ENCODE measurements around the gene MAMDC2.

Gene MAMDC2

GRCh38 chr9:70120834-70121510 is 77.3 kb downstream of the MAMDC2 start:
- DNase-seq (ENCODE audit: low spot score) = no peak
- TF ChIP-seq CTCF (IDR thresholded peaks at IDR 0.05; ENCODE audit: borderline replicate concordance, control extremely low read depth, extremely low read depth, insufficient read depth, missing control alignments) = no peak
- in situ Hi-C loops (cut with MboI; ENCODE audit: low sequenced_read_pairs, unreplicated experiment) = no loop called here

GRCh38 chr9:70121818-70122436 is 78.3 kb downstream of the MAMDC2 start:
- in situ Hi-C loops (cut with MboI; ENCODE audit: low sequenced_read_pairs, unreplicated experiment) = no loop called here
- no peak for DNase-seq (ENCODE audit: low spot score)
- no peak for TF ChIP-seq CTCF (IDR thresholded peaks at IDR 0.05; ENCODE audit: borderline replicate concordance, control extremely low read depth, extremely low read depth, insufficient read depth, missing control alignments)

GRCh38 chr9:70123695-70124094 is 80.0 kb downstream of the MAMDC2 start:
- in situ Hi-C loops (cut with MboI; ENCODE audit: low sequenced_read_pairs, unreplicated experiment) = no loop called here
- no peak for DNase-seq (ENCODE audit: low spot score)
- TF ChIP-seq CTCF (IDR thresholded peaks at IDR 0.05; ENCODE audit: borderline replicate concordance, control extremely low read depth, extremely low read depth, insufficient read depth, missing control alignments) = no peak

- no peak for TF ChIP-seq CTCF (IDR thresholded peaks at IDR 0.05; ENCODE audit: borderline replicate concordance, control extremely low read depth, extremely low read depth, insufficient read depth, missing control alignments)
- in situ Hi-C loops (cut with MboI; ENCODE audit: low sequenced_read_pairs, unreplicated experiment) = no loop called here
- DNase-seq (ENCODE audit: low spot score) = no peak
These were observed 82.1 kb downstream of the MAMDC2 start for GRCh38 chr9:70125621-70126263.

- TF ChIP-seq CTCF (IDR thresholded peaks at IDR 0.05; ENCODE audit: borderline replicate concordance, control extremely low read depth, extremely low read depth, insufficient read depth, missing control alignments) = no peak
- no peak for DNase-seq (ENCODE audit: low spot score)
- in situ Hi-C loops (cut with MboI; ENCODE audit: low sequenced_read_pairs, unreplicated experiment) = no loop called here
These were observed 83.4 kb downstream of the MAMDC2 start for GRCh38 chr9:70127036-70127435.

- DNase-seq (ENCODE audit: low spot score) = no peak
- in situ Hi-C loops (cut with MboI; ENCODE audit: low sequenced_read_pairs, unreplicated experiment) = no loop called here
- no peak for TF ChIP-seq CTCF (IDR thresholded peaks at IDR 0.05; ENCODE audit: borderline replicate concordance, control extremely low read depth, extremely low read depth, insufficient read depth, missing control alignments)
These were observed 84.1 kb downstream of the MAMDC2 start for GRCh38 chr9:70127540-70128416.
